ENCODE results near the gene ZC3H4. TPM values are rescaled to one million over a fixed set of nuclear protein-coding genes. Genes with fewer than 3 reads are reported as not detected.
"Not testable (repeated sequence)": the region's sequence is repeated elsewhere in the genome, so short reads cannot be mapped to it uniquely, and the experiment has no call there.

The ZC3H4 gene
- total RNA-seq, 1 donor from 2014 or later = 35.4 TPM

- DNase-seq (ENCODE audit: extremely low read depth, low read depth, low spot score) = no peak
Measured at GRCh38 chr19:47056411-47056810, 57.2 kb downstream of the ZC3H4 start.

DNA sequence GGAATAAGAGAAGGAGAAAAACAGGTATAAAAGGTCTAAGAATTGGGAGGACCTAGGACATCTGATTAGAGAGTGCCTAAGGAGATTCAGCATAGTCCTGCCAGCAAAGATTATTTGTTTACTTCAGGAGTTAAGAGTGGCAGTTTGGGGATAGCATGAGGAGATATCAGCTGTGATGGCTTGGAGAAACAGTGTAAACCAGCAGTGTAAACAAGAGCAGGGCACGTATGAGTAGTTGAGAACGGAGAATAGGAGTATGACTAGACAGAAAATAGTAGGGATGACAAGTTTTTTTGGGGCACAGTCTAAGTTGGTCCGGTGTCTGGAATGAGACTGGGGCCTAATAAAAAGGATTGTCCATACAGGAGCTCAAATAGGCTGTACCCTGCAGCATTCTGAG is 63.0 kb downstream of the ZC3H4 start:
- not testable (repeated sequence) for DNase-seq (ENCODE audit: extremely low read depth, low read depth, low spot score)

DNA sequence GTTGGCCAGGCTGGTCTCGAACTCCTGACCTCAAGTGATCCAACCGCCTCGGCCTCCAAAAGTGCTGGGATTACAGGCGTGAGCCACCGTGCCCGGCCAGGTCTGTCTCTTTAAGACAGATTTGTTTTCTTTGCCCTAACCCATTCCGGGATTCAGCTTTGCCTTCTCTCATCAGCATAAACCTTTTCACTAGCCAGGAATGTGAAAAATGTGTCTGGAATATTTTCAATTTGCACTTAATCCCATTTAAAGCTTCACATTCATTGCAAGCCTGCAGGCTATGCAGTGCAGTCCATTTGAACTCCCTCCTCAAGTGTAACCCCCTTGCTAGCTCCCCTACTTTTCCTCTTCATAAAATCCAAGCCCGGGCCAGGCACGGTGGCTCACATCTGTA is 64.3 kb downstream of the ZC3H4 start:
- DNase-seq (ENCODE audit: extremely low read depth, low read depth, low spot score) = no peak

GRCh38 chr19:47047763-47048405 is 65.7 kb downstream of the ZC3H4 start:
- DNase-seq (ENCODE audit: extremely low read depth, low read depth, low spot score) = peak; percentile 73

GRCh38 chr19:47047272-47047762 is 66.3 kb downstream of the ZC3H4 start:
- no peak for DNase-seq (ENCODE audit: extremely low read depth, low read depth, low spot score)

DNA sequence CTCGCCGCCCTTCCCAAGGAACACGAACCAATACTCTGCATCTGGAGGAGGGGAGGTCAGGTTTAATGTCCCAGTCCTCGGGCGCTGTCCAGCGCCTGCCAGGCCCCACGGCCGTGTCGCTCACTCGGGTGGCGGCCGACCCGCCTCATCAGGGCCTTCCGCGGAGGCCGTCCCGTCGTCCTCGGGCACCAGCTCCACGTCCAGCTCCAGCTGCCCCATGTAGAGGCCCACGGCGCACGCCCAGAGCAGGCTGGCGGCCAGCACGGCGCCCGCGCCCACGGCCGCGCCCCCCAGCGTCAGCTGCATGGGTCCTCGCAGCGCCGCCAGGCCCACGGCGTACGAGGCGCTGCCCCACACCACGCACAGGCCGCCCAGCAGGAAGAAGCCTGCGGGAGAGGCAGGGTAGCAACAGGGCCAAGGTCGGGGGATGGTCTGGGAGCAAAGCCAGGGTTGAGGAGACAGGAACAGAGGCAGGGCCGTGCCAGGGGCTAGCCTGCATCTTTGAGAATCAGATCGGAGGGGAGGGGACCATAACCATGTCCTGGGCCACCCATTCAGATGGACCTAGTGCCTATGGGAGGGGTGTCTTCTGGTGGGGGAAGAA is 67.6 kb downstream of the ZC3H4 start:
- DNase-seq (ENCODE audit: extremely low read depth, low read depth, low spot score) = no peak

GRCh38 chr19:47044946-47045866 is 68.4 kb downstream of the ZC3H4 start:
- DNase-seq (ENCODE audit: extremely low read depth, low read depth, low spot score) = no peak

DNA sequence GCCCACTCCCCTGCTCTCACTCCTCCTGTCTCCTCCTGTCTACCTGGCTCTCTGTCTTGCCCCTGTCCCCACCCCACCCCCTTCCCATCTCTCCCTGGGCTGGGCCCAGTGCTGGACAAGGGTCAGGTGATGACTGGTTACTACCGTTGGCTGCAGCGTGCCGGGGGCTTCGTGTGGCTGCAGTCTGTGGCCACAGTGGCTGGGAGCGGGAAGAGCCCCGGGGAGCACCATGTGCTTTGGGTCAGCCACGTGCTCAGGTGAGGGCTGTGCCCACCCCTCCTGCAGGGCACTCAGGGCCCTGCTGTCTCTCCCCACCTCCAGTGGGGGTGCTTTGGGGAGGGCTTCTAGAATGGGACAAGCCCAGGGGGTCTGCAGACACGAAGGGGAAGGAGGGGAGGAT is 72.7 kb downstream of the ZC3H4 start:
- DNase-seq (ENCODE audit: extremely low read depth, low read depth, low spot score) = no peak

DNA sequence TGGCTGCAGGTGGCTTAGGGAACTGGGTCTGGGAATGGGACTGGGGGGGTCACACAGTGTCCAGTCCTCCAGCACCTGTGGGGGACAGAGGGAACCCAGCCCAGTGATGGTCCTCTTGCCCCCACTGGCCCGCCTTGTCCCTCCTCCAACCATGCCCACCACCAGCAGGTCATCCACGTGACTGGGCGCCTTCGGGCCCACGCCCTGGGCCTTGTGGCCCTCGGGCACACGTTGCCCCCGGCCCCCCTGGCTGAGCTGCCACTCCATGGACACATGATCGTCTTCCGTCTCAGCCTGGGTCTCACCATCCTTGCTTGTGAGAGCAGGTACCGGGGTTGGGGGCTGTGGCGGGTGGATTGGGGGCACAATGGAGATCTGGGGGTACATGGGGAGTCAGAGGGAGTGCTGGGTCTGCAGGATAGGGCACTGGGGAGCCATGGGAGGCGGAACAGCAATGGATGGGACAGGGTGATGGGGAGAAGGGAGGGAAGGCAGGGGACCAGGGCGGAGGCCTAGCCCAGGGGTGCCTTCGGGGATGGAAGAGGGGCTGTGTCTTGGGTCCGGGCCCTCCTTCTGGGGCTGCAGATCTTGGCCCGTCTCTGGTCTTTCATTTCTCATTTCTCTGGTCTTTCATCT is 74.2 kb downstream of the ZC3H4 start:
- DNase-seq (ENCODE audit: extremely low read depth, low read depth, low spot score) = no peak

DNA sequence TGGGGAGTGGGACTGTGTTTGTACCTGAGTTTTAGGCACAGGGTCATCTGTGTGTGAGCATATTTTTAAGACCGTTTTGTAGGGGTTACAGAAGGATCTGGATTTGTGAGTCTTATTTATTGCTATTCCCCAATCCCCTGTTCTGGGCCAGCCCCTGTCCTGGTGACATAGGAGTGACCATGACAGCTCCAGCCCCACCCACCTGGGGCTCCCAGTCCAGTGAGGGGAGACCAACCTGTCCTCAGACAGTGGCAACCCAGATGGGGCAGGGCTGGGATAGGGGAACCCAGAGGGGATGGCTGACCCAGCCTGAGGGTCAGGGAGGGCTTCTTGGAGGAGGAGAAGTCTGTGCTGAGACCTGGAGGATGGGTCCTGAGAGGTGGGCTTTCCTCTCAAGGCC is 75.8 kb downstream of the ZC3H4 start:
- no peak for DNase-seq (ENCODE audit: extremely low read depth, low read depth, low spot score)

GRCh38 chr19:47036097-47036651 is 77.4 kb downstream of the ZC3H4 start:
- no peak for DNase-seq (ENCODE audit: extremely low read depth, low read depth, low spot score)

- DNase-seq (ENCODE audit: extremely low read depth, low read depth, low spot score) = no peak
Measured at GRCh38 chr19:47035127-47036096, 78.2 kb downstream of the ZC3H4 start.

DNA sequence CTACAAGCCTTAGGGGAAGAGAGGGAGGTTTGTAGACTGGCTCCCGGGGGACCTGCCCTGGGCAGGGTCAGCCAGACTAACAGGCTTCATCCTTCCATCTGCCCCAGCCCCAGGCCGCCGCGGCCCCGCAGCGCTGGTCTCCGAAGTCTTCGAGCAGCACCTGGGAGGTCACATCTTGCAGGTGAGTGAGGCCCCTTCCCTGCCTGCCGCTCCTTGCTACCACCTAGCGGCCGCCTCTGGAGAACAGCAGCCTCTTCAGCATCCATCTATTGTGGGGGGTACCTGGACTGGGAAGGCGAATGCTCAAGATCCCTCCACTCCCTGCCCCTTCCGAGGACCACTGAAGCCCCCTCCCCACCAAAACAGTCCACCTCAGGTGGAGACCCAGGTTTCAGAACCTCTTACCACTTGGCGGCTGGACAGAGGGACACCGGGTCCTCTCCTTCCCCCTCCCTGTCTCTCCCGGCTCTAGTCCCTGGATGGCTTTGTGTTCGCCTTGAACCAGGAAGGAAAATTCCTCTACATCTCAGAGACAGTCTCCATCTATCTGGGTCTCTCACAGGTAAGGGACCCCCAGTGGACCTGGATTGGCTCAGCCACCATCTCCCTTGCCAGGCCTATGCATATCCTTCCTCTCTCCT is 81.3 kb downstream of the ZC3H4 start:
- no peak for DNase-seq (ENCODE audit: extremely low read depth, low read depth, low spot score)

GRCh38 chr19:47028195-47028601 is 85.4 kb downstream of the ZC3H4 start:
- DNase-seq (ENCODE audit: extremely low read depth, low read depth, low spot score) = no peak

DNA sequence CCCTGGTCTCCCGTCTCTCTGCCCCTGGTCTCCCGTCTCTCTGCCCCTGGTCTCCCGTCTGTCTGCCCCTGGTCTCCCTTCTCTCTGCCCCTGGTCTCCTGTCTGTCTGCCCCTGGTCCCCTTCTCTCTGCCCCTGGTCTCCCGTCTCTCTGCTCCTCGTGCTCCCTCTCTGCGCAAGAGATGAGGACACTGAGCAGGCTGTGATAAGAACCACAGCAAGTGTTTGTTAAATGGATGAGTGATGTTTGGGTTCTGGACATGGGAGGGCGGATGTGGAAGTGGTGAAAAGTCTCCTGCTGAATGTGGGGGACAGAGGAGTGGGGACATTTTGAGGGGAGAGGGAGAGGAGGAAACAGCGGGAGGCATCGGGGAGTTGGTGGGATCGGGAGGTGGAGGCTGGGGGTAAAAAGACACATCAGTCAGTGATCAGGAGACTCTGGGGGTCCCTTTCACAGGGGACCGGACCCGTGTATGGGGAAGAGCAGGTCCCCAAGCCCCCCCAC is 85.9 kb downstream of the ZC3H4 start:
- DNase-seq (ENCODE audit: extremely low read depth, low read depth, low spot score) = no peak

GRCh38 chr19:47026889-47027288 is 86.7 kb downstream of the ZC3H4 start:
- no peak for DNase-seq (ENCODE audit: extremely low read depth, low read depth, low spot score)

DNA sequence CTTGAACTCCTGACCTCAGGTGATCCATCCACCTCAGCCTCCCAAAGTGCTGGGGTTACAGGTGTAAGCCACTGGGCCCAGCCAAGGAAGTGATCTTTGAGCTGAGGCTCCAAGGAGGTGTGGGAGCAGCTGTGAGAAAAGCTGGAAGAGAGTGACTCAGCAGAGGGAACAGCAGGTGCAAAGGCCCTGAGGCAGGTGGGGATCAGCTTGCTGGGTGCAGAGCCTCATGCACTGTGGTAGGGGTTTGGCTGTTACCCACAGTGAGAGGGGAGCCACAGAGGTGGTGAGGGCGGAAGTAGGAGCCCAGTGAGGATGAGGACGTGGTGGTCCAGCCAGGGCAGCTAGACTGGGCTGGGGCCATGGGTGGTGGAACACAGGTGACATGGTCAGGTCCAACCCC is 87.4 kb downstream of the ZC3H4 start:
- DNase-seq (ENCODE audit: extremely low read depth, low read depth, low spot score) = no peak

DNA sequence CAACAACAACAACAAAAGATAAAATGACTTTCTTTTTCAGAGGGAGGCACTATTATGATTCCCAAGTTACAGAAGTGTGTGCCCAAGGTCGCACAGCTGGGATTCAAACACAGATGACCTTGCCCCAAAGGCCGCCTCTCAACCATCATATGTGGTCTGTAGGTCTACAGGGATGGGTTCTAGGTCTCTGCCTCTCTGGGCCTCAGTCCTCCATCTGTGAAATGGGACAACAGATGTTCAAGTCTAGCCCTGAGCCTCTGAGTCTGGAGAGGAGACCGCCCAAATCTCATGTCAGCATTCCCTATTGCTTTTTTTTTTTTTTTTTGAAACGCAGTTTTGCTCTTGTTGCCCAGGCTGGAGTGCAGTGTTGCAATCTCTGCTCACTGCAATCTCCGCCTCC is 89.1 kb downstream of the ZC3H4 start:
- DNase-seq (ENCODE audit: extremely low read depth, low read depth, low spot score) = no peak

- no peak for DNase-seq (ENCODE audit: extremely low read depth, low read depth, low spot score)
Measured at GRCh38 chr19:47023448-47023794, 90.2 kb downstream of the ZC3H4 start.
